ENCODE measurements around the gene PPP1R9A.

The PPP1R9A gene

GRCh38 chr7:94907026-94907810 lies at the start of gene PPP1R9A:
Gene PPP1R9A, plus strand, starts transcription at chr7:94907594. Its CDS starts 2,520 bp downstream, at chr7:94910114.
- no peak for DNase-seq

GRCh38 chr7:94871132-94871531 lies 36.3 kb upstream of the PPP1R9A start:
- DNase-seq = no peak

- DNase-seq = no peak
Measured at GRCh38 chr7:94873239-94873638, 34.2 kb upstream of the PPP1R9A start.

GRCh38 chr7:94874036-94874785 lies 33.2 kb upstream of the PPP1R9A start:
- DNase-seq = no peak

- DNase-seq = no peak
Measured at GRCh38 chr7:94875201-94875600, 32.2 kb upstream of the PPP1R9A start.

- no peak for DNase-seq
Measured at GRCh38 chr7:94877731-94878670, 29.4 kb upstream of the PPP1R9A start.

- no peak for DNase-seq
Measured at GRCh38 chr7:94882891-94883290, 24.5 kb upstream of the PPP1R9A start.

- DNase-seq = no peak
Measured at GRCh38 chr7:94883616-94884015, 23.8 kb upstream of the PPP1R9A start.

GRCh38 chr7:94888551-94888950 lies 18.8 kb upstream of the PPP1R9A start:
- peak; percentile 3 to 6 for DNase-seq

GRCh38 chr7:94888995-94889523 lies 18.3 kb upstream of the PPP1R9A start:
- DNase-seq = no peak

GRCh38 chr7:94890216-94890615 lies 17.2 kb upstream of the PPP1R9A start:
- DNase-seq = no peak

GRCh38 chr7:94893661-94894060 lies 13.7 kb upstream of the PPP1R9A start:
- no peak for DNase-seq

- no peak for DNase-seq
Measured at GRCh38 chr7:94897541-94897940, 9.9 kb upstream of the PPP1R9A start.

- DNase-seq = no peak
Measured at GRCh38 chr7:94898340-94898739, 9.1 kb upstream of the PPP1R9A start.

GRCh38 chr7:94901981-94902380 lies 5.4 kb upstream of the PPP1R9A start:
- no peak for DNase-seq

GRCh38 chr7:94903971-94904370 lies 3.4 kb upstream of the PPP1R9A start:
- DNase-seq = no peak

- DNase-seq = no peak
Measured at GRCh38 chr7:94904982-94905381, 2.4 kb upstream of the PPP1R9A start.

- DNase-seq = no peak
Measured at GRCh38 chr7:94906065-94906851, 1.1 kb upstream of the PPP1R9A start.

- DNase-seq = no peak
Measured at GRCh38 chr7:94907811-94908322, 473 bp downstream of the PPP1R9A start.

- DNase-seq = no peak
Measured at GRCh38 chr7:94908323-94909178, 1.2 kb downstream of the PPP1R9A start.

GRCh38 chr7:94909179-94909466 lies 1.7 kb downstream of the PPP1R9A start:
- no peak for DNase-seq

Data from Kasumi-1 (cell line).